ENCODE data around the gene MRNIP.

Gene MRNIP

DNA sequence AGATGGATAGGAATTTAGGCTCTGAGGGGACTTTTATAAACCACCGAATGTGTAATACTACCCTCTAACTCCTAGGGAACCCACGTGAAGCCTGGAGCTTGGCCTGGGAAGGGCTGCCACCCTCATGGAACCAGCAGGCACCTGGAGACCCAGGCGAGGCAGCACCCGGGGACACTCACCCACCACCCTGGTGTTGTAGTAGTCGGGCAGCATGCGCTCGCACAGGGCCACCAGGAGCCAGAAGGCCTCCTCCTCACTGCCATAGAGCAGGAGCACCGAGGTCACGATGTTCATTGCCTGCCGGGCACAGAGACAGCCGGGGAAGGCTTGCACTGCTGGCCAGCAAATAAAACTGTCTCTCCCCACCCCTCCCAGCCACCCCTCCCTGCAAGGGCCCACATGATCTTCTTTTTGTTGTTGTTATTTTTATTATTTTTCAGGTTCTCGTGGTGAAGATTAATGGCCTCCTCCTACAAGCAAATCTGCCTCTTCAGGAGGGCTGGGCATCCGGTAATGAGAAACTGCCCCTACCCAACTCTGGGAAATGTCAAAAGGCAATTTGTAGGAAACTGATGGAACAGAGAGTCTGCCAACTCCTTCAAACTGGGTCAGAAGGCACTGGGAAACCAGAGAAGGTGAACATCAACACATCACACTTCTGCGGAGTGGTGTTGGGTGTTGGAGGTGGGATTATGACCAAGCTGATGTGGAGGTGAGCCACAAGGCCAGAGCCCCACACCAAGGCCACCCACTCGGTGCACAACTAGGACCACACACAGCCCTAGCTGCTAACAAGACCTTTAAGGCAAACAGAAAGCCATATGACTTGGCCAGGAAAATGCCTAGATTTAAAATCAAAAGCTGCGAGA, 17.4 kb upstream of the MRNIP start:
- TF ChIP-seq, protein P1, sequence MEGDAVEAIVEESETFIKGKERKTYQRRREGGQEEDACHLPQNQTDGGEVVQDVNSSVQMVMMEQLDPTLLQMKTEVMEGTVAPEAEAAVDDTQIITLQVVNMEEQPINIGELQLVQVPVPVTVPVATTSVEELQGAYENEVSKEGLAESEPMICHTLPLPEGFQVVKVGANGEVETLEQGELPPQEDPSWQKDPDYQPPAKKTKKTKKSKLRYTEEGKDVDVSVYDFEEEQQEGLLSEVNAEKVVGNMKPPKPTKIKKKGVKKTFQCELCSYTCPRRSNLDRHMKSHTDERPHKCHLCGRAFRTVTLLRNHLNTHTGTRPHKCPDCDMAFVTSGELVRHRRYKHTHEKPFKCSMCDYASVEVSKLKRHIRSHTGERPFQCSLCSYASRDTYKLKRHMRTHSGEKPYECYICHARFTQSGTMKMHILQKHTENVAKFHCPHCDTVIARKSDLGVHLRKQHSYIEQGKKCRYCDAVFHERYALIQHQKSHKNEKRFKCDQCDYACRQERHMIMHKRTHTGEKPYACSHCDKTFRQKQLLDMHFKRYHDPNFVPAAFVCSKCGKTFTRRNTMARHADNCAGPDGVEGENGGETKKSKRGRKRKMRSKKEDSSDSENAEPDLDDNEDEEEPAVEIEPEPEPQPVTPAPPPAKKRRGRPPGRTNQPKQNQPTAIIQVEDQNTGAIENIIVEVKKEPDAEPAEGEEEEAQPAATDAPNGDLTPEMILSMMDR (IDR thresholded peaks at IDR 0.05; ENCODE audit: low read length), result no peak
- TF ChIP-seq EZH2 (IDR thresholded peaks at IDR 0.05; ENCODE audit: borderline replicate concordance, low read length), result no peak
- Histone ChIP-seq H4K20me1 (ENCODE audit: insufficient read depth, low read length) (no peaks in the 10 kb centered on the region), H3K4me2 (ENCODE audit: low read length) (no peak overlapping the region), H3K4me3 (ENCODE audit: low read depth, low read length, poor library complexity, severe bottlenecking) (no peak overlapping the region), H3K9me3 (ENCODE audit: low read length) (no peaks in the 10 kb centered on the region), H3K79me2 (ENCODE audit: insufficient read depth, low read length) (no peaks in the 10 kb centered on the region), H3K9ac (ENCODE audit: low read length) (no peak overlapping the region), H3K36me3 (ENCODE audit: insufficient read depth, low read length) (peaks cover 42% of the 10 kb centered on the region; the same call in 1 of the 2 replicates), H3K27me3 (ENCODE audit: insufficient read depth, low read length) (no peaks in the 10 kb centered on the region), H3F3A (ENCODE audit: insufficient read depth, low read length) (no peaks in the 10 kb centered on the region), H2AFZ (ENCODE audit: low read length) (no peak overlapping the region), H3K4me1 (ENCODE audit: insufficient read depth, low read length, severe bottlenecking) (no peaks in the 10 kb centered on the region), H3K27ac (ENCODE audit: low read depth, low read length, poor library complexity, severe bottlenecking) (no peak overlapping the region), H3K9me2 (ENCODE audit: low read depth, low read length) (no peaks in the 10 kb centered on the region)

DNA sequence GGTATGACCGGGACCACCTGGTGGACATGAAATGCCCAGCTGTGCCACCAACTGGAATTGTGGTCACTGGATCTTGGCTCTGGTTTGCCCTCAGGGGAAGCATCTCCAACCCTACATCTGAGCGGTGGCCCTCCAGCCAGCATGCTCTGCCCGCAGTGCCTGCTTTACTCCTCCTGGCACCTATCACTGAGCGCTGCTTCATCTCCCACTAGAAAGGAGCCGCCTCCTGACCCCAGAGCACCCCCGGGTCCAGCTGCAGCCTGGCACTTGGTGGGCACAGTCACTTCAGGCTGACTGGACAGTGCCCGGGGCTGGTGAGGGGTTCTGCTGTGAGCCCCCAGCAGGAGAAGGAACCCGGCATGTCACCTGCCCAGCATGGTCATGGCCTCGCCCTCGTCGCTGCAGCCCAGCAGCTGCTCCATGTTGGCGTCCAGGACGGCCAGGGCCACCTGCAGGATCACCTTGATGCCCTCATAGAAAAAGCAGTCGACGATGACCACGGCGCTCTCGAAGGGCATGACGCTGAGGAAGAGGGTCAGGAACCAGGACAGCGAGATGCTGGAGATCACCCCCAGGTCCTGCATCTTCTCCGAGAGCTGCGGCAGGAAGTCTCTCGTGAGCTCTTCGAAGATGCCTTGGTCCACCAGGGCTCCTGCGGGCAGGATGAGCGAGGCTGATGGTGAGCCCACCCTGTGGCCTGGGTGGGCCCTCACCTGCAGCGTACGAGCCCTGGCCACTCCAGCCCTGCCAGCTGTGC, 16.1 kb upstream of the MRNIP start:
- H4K20me1 ChIP-seq (ENCODE audit: insufficient read depth, low read length), result no peaks in the 10 kb centered on the region
- H3F3A ChIP-seq (ENCODE audit: insufficient read depth, low read length), result no peaks in the 10 kb centered on the region
- no peak overlapping the region for H3K27ac ChIP-seq (ENCODE audit: low read depth, low read length, poor library complexity, severe bottlenecking)
- no peak overlapping the region for H3K9ac ChIP-seq (ENCODE audit: low read length)
- no peak overlapping the region for H3K4me3 ChIP-seq (ENCODE audit: low read depth, low read length, poor library complexity, severe bottlenecking)
- H3K4me2 ChIP-seq (ENCODE audit: low read length), result no peak overlapping the region
- peaks cover 50% of the 10 kb centered on the region; the same call in 1 of the 2 replicates for H3K36me3 ChIP-seq (ENCODE audit: insufficient read depth, low read length)
- no peak overlapping the region for H2AFZ ChIP-seq (ENCODE audit: low read length)
- H3K27me3 ChIP-seq (ENCODE audit: insufficient read depth, low read length), result no peaks in the 10 kb centered on the region
- H3K79me2 ChIP-seq (ENCODE audit: insufficient read depth, low read length), result no peaks in the 10 kb centered on the region
- H3K9me3 ChIP-seq (ENCODE audit: low read length), result no peaks in the 10 kb centered on the region
- TF ChIP-seq, protein P1 (IDR thresholded peaks at IDR 0.05; ENCODE audit: low read length), result no peak
- TF ChIP-seq EZH2 (IDR thresholded peaks at IDR 0.05; ENCODE audit: borderline replicate concordance, low read length), result no peak
- no peaks in the 10 kb centered on the region for H3K4me1 ChIP-seq (ENCODE audit: insufficient read depth, low read length, severe bottlenecking)
- H3K9me2 ChIP-seq (ENCODE audit: low read depth, low read length), result no peaks in the 10 kb centered on the region

DNA sequence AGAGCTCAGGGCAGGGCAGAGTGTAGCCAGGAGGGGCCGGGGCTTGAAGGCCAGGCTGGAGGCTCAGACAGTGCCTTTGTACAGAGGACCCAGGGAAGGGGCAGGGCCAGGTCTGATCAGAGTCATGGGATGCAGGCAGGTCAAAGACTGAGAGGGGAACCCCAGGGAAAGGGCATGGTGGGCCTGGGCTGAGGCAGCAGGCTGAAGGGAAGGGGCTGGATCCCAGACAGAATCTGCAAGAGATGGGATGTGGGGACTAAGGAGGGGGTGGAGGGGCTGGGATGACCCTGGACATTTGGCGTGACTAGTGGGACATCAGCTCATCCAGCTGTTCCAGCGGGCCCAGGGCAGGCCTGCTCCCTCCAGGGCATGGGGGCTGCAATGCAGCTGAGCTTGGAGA, 15.5 kb upstream of the MRNIP start:
- Histone ChIP-seq H3K27me3 (ENCODE audit: insufficient read depth, low read length) (no peaks in the 10 kb centered on the region), H2AFZ (ENCODE audit: low read length) (no peak overlapping the region), H3F3A (ENCODE audit: insufficient read depth, low read length) (no peaks in the 10 kb centered on the region), H3K9ac (ENCODE audit: low read length) (no peak overlapping the region), H3K9me3 (ENCODE audit: low read length) (no peaks in the 10 kb centered on the region), H3K4me3 (ENCODE audit: low read depth, low read length, poor library complexity, severe bottlenecking) (no peak overlapping the region), H3K9me2 (ENCODE audit: low read depth, low read length) (no peaks in the 10 kb centered on the region), H3K4me2 (ENCODE audit: low read length) (no peak overlapping the region), H3K4me1 (ENCODE audit: insufficient read depth, low read length, severe bottlenecking) (no peaks in the 10 kb centered on the region), H4K20me1 (ENCODE audit: insufficient read depth, low read length) (no peaks in the 10 kb centered on the region), H3K36me3 (ENCODE audit: insufficient read depth, low read length) (peaks cover 49% of the 10 kb centered on the region; the same call in 1 of the 2 replicates), H3K27ac (ENCODE audit: low read depth, low read length, poor library complexity, severe bottlenecking) (no peak overlapping the region), H3K79me2 (ENCODE audit: insufficient read depth, low read length) (no peaks in the 10 kb centered on the region)
- no peak for TF ChIP-seq EZH2 (IDR thresholded peaks at IDR 0.05; ENCODE audit: borderline replicate concordance, low read length)

Data from OCI-LY1 (cell line).